ENCODE data around the gene MTURN.

The MTURN gene

GRCh38 chr7:30206491-30206890 is 71.7 kb downstream of the MTURN start:
- DNase-seq (ENCODE audit: low read depth, low spot score), result peak; percentile 88

GRCh38 chr7:30206942-30207341 is 72.2 kb downstream of the MTURN start:
- peak; percentile 34 for DNase-seq (ENCODE audit: low read depth, low spot score)

- no peak for DNase-seq (ENCODE audit: low read depth, low spot score)
These were observed 72.6 kb downstream of the MTURN start for GRCh38 chr7:30207376-30207775.

GRCh38 chr7:30209951-30210350 is 75.2 kb downstream of the MTURN start:
- no peak for DNase-seq (ENCODE audit: low read depth, low spot score)

All from astrocyte of the hippocampus (primary cell).